ENCODE results near the gene EGFL7. TPM values are rescaled to one million over a fixed set of nuclear protein-coding genes. Genes with fewer than 3 reads are reported as not detected.
A peak's percentile ranks its signal among the peaks of the same experiment; 100 is the strongest.

The EGFL7 gene
- total and polyA plus RNA-seq, 2 of the 13 experiments (the other 11 are each of a cell fraction or from before 2014, with no cell fraction given), result 0.20 to 5.1 TPM

- TF ChIP-seq, protein P1, sequence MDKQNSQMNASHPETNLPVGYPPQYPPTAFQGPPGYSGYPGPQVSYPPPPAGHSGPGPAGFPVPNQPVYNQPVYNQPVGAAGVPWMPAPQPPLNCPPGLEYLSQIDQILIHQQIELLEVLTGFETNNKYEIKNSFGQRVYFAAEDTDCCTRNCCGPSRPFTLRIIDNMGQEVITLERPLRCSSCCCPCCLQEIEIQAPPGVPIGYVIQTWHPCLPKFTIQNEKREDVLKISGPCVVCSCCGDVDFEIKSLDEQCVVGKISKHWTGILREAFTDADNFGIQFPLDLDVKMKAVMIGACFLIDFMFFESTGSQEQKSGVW (CRISPR knock-in tag; IDR thresholded peaks at IDR 0.05; ENCODE audit: borderline replicate concordance), result no peak
- TF ChIP-seq ZMYM2 (CRISPR knock-in tag; IDR thresholded peaks at IDR 0.05) (no peak), ARNT (IDR thresholded peaks at IDR 0.05) (no peak), ZNF704 (CRISPR knock-in tag; IDR thresholded peaks at IDR 0.05; ENCODE audit: borderline replicate concordance) (no peak), ZNF615 (CRISPR knock-in tag; IDR thresholded peaks at IDR 0.05; ENCODE audit: borderline replicate concordance) (peak; percentile 47; the same call in 1 of the 2 replicates), EED (CRISPR knock-in tag; IDR thresholded peaks at IDR 0.05) (no peak), KAT2B (IDR thresholded peaks at IDR 0.05; ENCODE audit: borderline replicate concordance, low read depth, low read length) (no peak), PHB2 (IDR thresholded peaks at IDR 0.05; ENCODE audit: partially characterized antibody) (no peak)
- TF ChIP-seq, protein P2, sequence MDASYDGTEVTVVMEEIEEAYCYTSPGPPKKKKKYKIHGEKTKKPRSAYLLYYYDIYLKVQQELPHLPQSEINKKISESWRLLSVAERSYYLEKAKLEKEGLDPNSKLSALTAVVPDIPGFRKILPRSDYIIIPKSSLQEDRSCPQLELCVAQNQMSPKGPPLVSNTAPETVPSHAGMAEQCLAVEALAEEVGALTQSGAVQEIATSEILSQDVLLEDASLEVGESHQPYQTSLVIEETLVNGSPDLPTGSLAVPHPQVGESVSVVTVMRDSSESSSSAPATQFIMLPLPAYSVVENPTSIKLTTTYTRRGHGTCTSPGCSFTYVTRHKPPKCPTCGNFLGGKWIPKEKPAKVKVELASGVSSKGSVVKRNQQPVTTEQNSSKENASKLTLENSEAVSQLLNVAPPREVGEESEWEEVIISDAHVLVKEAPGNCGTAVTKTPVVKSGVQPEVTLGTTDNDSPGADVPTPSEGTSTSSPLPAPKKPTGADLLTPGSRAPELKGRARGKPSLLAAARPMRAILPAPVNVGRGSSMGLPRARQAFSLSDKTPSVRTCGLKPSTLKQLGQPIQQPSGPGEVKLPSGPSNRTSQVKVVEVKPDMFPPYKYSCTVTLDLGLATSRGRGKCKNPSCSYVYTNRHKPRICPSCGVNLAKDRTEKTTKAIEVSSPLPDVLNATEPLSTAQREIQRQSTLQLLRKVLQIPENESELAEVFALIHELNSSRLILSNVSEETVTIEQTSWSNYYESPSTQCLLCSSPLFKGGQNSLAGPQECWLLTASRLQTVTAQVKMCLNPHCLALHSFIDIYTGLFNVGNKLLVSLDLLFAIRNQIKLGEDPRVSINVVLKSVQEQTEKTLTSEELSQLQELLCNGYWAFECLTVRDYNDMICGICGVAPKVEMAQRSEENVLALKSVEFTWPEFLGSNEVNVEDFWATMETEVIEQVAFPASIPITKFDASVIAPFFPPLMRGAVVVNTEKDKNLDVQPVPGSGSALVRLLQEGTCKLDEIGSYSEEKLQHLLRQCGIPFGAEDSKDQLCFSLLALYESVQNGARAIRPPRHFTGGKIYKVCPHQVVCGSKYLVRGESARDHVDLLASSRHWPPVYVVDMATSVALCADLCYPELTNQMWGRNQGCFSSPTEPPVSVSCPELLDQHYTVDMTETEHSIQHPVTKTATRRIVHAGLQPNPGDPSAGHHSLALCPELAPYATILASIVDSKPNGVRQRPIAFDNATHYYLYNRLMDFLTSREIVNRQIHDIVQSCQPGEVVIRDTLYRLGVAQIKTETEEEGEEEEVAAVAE (CRISPR knock-in tag; IDR thresholded peaks at IDR 0.05; ENCODE audit: borderline replicate concordance), result no peak
- TF ChIP-seq, protein P3, sequence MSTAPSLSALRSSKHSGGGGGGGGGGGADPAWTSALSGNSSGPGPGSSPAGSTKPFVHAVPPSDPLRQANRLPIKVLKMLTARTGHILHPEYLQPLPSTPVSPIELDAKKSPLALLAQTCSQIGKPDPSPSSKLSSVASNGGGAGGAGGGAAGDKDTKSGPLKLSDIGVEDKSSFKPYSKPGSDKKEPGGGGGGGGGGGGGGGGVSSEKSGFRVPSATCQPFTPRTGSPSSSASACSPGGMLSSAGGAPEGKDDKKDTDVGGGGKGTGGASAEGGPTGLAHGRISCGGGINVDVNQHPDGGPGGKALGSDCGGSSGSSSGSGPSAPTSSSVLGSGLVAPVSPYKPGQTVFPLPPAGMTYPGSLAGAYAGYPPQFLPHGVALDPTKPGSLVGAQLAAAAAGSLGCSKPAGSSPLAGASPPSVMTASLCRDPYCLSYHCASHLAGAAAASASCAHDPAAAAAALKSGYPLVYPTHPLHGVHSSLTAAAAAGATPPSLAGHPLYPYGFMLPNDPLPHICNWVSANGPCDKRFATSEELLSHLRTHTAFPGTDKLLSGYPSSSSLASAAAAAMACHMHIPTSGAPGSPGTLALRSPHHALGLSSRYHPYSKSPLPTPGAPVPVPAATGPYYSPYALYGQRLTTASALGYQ (CRISPR knock-in tag; IDR thresholded peaks at IDR 0.05), result 0 out of 2 replicates have a peak, but pooled peaks have one; percentile 51
Measured at GRCh38 chr9:136625101-136626065, 37.3 kb upstream of the EGFL7 start (continued).

All from HepG2 (cell line).